ENCODE data around the gene SFMBT1.

Gene SFMBT1

GRCh38 chr3:52890735-52891134 lies 155.1 kb downstream of the SFMBT1 start:
- DNase-seq (ENCODE audit: extremely low read depth in 1 of 2, low read depth in 1 of 2): no peak

- no peak for DNase-seq (ENCODE audit: extremely low read depth in 1 of 2, low read depth in 1 of 2)
These were observed 156.0 kb downstream of the SFMBT1 start for GRCh38 chr3:52889901-52890300.

- no peak for DNase-seq (ENCODE audit: extremely low read depth in 1 of 2, low read depth in 1 of 2)
These were observed 158.7 kb downstream of the SFMBT1 start for GRCh38 chr3:52887166-52887565.

GRCh38 chr3:52886049-52886730 lies 159.7 kb downstream of the SFMBT1 start:
- no peak for DNase-seq (ENCODE audit: extremely low read depth in 1 of 2, low read depth in 1 of 2)

- DNase-seq (ENCODE audit: extremely low read depth in 1 of 2, low read depth in 1 of 2): no peak
These were observed 163.5 kb downstream of the SFMBT1 start for GRCh38 chr3:52882377-52882776.

- DNase-seq (ENCODE audit: extremely low read depth in 1 of 2, low read depth in 1 of 2): no peak
These were observed 164.0 kb downstream of the SFMBT1 start for GRCh38 chr3:52881871-52882270.

GRCh38 chr3:52880474-52880873 lies 165.4 kb downstream of the SFMBT1 start:
- no peak for DNase-seq (ENCODE audit: extremely low read depth in 1 of 2, low read depth in 1 of 2)

GRCh38 chr3:52880047-52880446 lies 165.8 kb downstream of the SFMBT1 start:
- no peak for DNase-seq (ENCODE audit: extremely low read depth in 1 of 2, low read depth in 1 of 2)

GRCh38 chr3:52879581-52879980 lies 166.3 kb downstream of the SFMBT1 start:
- DNase-seq (ENCODE audit: extremely low read depth in 1 of 2, low read depth in 1 of 2): no peak

GRCh38 chr3:52879090-52879489 lies 166.8 kb downstream of the SFMBT1 start:
- no peak for DNase-seq (ENCODE audit: extremely low read depth in 1 of 2, low read depth in 1 of 2)

- DNase-seq (ENCODE audit: extremely low read depth in 1 of 2, low read depth in 1 of 2): no peak
These were observed 168.8 kb downstream of the SFMBT1 start for GRCh38 chr3:52877085-52877484.

GRCh38 chr3:52874864-52875587 lies 170.8 kb downstream of the SFMBT1 start:
- DNase-seq (ENCODE audit: extremely low read depth in 1 of 2, low read depth in 1 of 2): no peak

GRCh38 chr3:52874160-52874701 lies 171.6 kb downstream of the SFMBT1 start:
- DNase-seq (ENCODE audit: extremely low read depth in 1 of 2, low read depth in 1 of 2): no peak

GRCh38 chr3:52873433-52874159 lies 172.3 kb downstream of the SFMBT1 start:
- DNase-seq (ENCODE audit: extremely low read depth in 1 of 2, low read depth in 1 of 2): no peak

GRCh38 chr3:52872245-52872644 lies 173.6 kb downstream of the SFMBT1 start:
- no peak for DNase-seq (ENCODE audit: extremely low read depth in 1 of 2, low read depth in 1 of 2)

- no peak for DNase-seq (ENCODE audit: extremely low read depth in 1 of 2, low read depth in 1 of 2)
These were observed 174.1 kb downstream of the SFMBT1 start for GRCh38 chr3:52871761-52872160.

GRCh38 chr3:52870471-52870870 lies 175.4 kb downstream of the SFMBT1 start:
- DNase-seq (ENCODE audit: extremely low read depth in 1 of 2, low read depth in 1 of 2): no peak

GRCh38 chr3:52866427-52866826 lies 179.4 kb downstream of the SFMBT1 start:
- DNase-seq (ENCODE audit: extremely low read depth in 1 of 2, low read depth in 1 of 2): no peak

GRCh38 chr3:52865994-52866393 lies 179.9 kb downstream of the SFMBT1 start:
- no peak for DNase-seq (ENCODE audit: extremely low read depth in 1 of 2, low read depth in 1 of 2)

- DNase-seq (ENCODE audit: extremely low read depth in 1 of 2, low read depth in 1 of 2): no peak
These were observed 185.5 kb downstream of the SFMBT1 start for GRCh38 chr3:52860424-52860768.

- DNase-seq (ENCODE audit: extremely low read depth in 1 of 2, low read depth in 1 of 2): no peak
These were observed 186.0 kb downstream of the SFMBT1 start for GRCh38 chr3:52859686-52860423.

Measured in activated CD8-positive, alpha-beta memory T cell treated with anti-CD3 and anti-CD28 coated beads for 1 hour (primary cell).